Measurements from ENCODE around the gene ARHGAP6.

Gene ARHGAP6

GRCh38 chrX:11434607-11435006, 231.1 kb downstream of the ARHGAP6 start:
- no peak overlapping the region for H3K4me3 ChIP-seq (ENCODE audit: low read depth, low read length)
- TF ChIP-seq CTCF (conservative IDR thresholded peaks at IDR 0.05; ENCODE audit: low read depth, low read length): no peak
- DNase-seq (ENCODE audit: low read depth): no peak

- no peak for TF ChIP-seq CTCF (conservative IDR thresholded peaks at IDR 0.05; ENCODE audit: low read depth, low read length)
- no peak for DNase-seq (ENCODE audit: low read depth)
- H3K4me3 ChIP-seq (ENCODE audit: low read depth, low read length): no peak overlapping the region
Measured at GRCh38 chrX:11431786-11432185, 233.9 kb downstream of the ARHGAP6 start.

- no peak for TF ChIP-seq CTCF (conservative IDR thresholded peaks at IDR 0.05; ENCODE audit: low read depth, low read length)
- no peak for DNase-seq (ENCODE audit: low read depth)
- H3K4me3 ChIP-seq (ENCODE audit: low read depth, low read length): no peak overlapping the region
Measured at GRCh38 chrX:11430271-11430670, 235.4 kb downstream of the ARHGAP6 start.

GRCh38 chrX:11429538-11430085, 236.1 kb downstream of the ARHGAP6 start:
- no peak for TF ChIP-seq CTCF (conservative IDR thresholded peaks at IDR 0.05; ENCODE audit: low read depth, low read length)
- DNase-seq (ENCODE audit: low read depth): no peak
- H3K4me3 ChIP-seq (ENCODE audit: low read depth, low read length): no peak overlapping the region

- DNase-seq (ENCODE audit: low read depth): no peak
- H3K4me3 ChIP-seq (ENCODE audit: low read depth, low read length): peak overlapping the region; percentile 70
- peak; percentile 60 for TF ChIP-seq CTCF (conservative IDR thresholded peaks at IDR 0.05; ENCODE audit: low read depth, low read length)
Measured at GRCh38 chrX:11427453-11428071, 238.2 kb downstream of the ARHGAP6 start.

- TF ChIP-seq CTCF (conservative IDR thresholded peaks at IDR 0.05; ENCODE audit: low read depth, low read length): no peak
- DNase-seq (ENCODE audit: low read depth): peak; percentile 46
- H3K4me3 ChIP-seq (ENCODE audit: low read depth, low read length): peak overlapping the region; percentile 70
Measured at GRCh38 chrX:11426712-11427452, 238.8 kb downstream of the ARHGAP6 start.

All from choroid plexus epithelial cell (primary cell).